Left colon (tissue), 2 donors: Measurements from ENCODE around the gene ZNF112. TPM values are rescaled to one million over a fixed set of nuclear protein-coding genes. Genes with fewer than 3 reads are reported as not detected.
"Not testable (repeated sequence)": the region's sequence is repeated elsewhere in the genome, so short reads cannot be mapped to it uniquely, and the experiment has no call there.

Source experiments
- ATAC-seq: fragments of 200-7000 bp; cut with Tn5 transposase; one replicate; pipeline ENCODE4 v1.9.1; 2020; ENCODE audit warnings: mild to moderate bottlenecking, moderate library complexity
- DNase-seq, 2 donors: peaks; one replicate each; pipeline ENCODE4 v3.0.0-alpha.2; 2020
- intact Hi-C, 2 donors: fragments of 100-400 bp; cut with DNase I in 1 of 2; cut with micrococcal nuclease in 1 of 2; formaldehyde crosslinking; loops; one replicate each; pipeline versions ENCODE4 v1.11.2 to v1.14.0; 2022; cut with DNase I, micrococcal nuclease
- long read RNA-seq: library from polyadenylated mRNA; unstranded; transcript quantifications from one replicate; pipeline ENCODE4 v2.0.0, GENCODE V29; 2021
- total RNA-seq, 2 donors: library from RNA; stranded (reverse); fragmentation: NEBNext Ultra II Directional; extraction: Animal tissue kit (Norgen Biotek cat#: 25700); gene quantifications; one replicate each; pipeline ENCODE4 v1.2.1, GENCODE V29; 2021
- donor health status: DM: no; HTN: no; CAD: no.
- donor health status: DM: yes; HTN: yes; CAD: no.

ZNF112 gene
- total RNA-seq = 1 to 10 TPM; 3.3 to 4.4 TPM
- long read RNA-seq, partial matches to known transcripts = 0 of 2 reads
- long read RNA-seq, other reads (novel, unspliced or antisense) = 1 of 2 reads

- intact Hi-C loops = no loop called here
- DNase-seq = peak; percentile 87 to 94
These were observed at the start of gene ZNF112 for GRCh38 chr19:44356383-44357111. Gene ZNF112, minus strand, starts transcription at chr19:44356680. Its CDS starts 16,141 bp downstream, at chr19:44340539.

GRCh38 chr19:44401139-44402115 lies 44.9 kb upstream of the ZNF112 start, which contains the start of gene ZNF285:
Gene ZNF285, minus strand, starts transcription at chr19:44401608. Its CDS starts 4,395 bp downstream, at chr19:44397213.
- DNase-seq = peak; percentile 92 to 94
- ATAC-seq = peak; percentile 100
- intact Hi-C loops = no loop called here

More at GRCh38 chr19:44356383-44357111, at the start of gene ZNF112:
- peak; percentile 100 for ATAC-seq

DNA sequence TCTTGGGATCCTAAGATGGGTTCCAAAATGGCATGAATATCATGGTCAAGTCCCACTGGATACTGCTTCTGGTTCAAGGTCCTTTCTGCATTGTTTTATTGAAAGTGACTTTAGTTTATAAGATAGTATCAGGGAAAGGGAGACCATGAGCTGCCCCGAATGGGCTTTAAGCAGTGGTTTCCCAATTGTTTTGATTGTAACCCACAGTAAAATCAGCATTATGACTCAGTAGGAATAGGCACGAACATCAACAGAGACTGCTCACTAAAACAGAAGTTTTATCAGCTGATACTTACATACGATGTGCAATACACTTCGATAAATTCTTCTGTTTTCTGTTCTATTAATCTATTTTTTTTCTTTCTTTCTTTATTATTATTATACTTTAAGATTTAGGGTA lies 32.8 kb upstream of the ZNF112 start:
- DNase-seq, ATAC-seq, intact Hi-C loops: not testable (repeated sequence)

DNA sequence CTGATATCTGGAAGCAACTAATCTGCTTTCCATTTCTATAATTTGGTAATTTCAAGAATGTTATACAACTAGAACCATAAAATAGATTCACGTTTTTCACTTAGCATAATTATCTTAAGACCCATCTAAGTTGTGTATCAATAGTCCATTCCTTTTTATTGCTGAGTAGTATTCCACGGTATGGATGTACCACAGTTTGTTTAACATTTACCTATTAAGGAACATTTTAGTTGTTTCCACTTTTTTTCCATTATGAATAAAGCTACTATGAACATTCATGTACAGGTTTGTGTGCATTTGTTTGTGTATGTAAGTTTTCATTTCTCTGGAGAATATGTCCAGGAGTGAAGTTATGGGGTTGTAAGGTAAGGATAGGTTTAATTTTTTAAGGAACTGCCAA lies 18.3 kb upstream of the ZNF112 start:
- DNase-seq = no peak
- intact Hi-C loops = no loop called here
- no peak for ATAC-seq

GRCh38 chr19:44371815-44372480 lies 15.5 kb upstream of the ZNF112 start:
- ATAC-seq (no peak), DNase-seq (no peak)
- intact Hi-C loops = no loop called here

- no peak for DNase-seq
- no peak for ATAC-seq
- intact Hi-C loops = no loop called here
These were observed 10.5 kb upstream of the ZNF112 start for GRCh38 chr19:44367024-44367423.

DNA sequence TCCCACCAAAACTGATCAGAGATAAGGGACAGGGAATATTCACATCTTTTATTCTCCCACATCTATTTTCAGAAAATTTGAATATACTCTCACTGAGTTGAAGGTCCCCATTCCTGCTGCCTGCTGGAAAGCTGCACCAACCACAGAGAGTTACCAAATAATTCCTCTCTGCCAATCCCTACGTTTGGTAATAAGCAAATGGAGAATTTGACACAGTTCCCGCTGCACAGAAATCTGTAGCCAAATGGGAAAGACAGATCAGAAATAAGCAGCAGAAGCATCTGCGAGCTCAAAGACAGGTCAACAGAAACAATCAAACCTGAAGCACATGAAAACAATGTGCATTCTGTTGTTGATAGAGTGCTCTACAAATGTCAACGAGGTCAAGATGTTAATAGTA lies 9.9 kb downstream of the ZNF112 start:
- DNase-seq (no peak), ATAC-seq (no peak)
- intact Hi-C loops = no loop called here

DNA sequence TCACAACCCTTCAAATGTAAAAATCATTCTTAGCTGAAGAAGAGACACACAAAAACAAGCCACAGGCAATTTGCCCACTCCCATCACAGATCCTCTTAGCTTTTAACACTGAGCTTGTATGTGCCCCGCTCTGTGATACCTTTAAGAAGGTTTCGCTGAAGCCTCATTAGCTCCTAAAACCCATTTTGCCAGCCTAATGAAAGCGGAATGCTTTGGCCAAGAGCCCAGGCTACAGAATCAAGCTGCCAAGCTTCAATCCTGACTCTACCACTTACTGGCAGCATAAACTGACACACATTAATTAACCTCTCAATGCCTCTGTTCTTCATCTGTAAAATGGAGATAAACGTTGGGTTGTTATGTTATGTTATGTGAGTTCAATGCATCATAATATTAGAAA lies 10.5 kb downstream of the ZNF112 start:
- intact Hi-C loops = no loop called here
- ATAC-seq (no peak), DNase-seq (no peak)

GRCh38 chr19:44344255-44344654 lies 12.2 kb downstream of the ZNF112 start:
- intact Hi-C loops = no loop called here
- ATAC-seq = no peak

GRCh38 chr19:44341794-44342193 lies 14.7 kb downstream of the ZNF112 start:
- ATAC-seq (no peak), DNase-seq (no peak)
- intact Hi-C loops = no loop called here

More at GRCh38 chr19:44344255-44344654, 12.2 kb downstream of the ZNF112 start:
- DNase-seq = no peak

- intact Hi-C loops, ATAC-seq, DNase-seq: not testable (repeated sequence)
These were observed 21.8 kb downstream of the ZNF112 start for GRCh38 chr19:44334639-44335038.

DNA sequence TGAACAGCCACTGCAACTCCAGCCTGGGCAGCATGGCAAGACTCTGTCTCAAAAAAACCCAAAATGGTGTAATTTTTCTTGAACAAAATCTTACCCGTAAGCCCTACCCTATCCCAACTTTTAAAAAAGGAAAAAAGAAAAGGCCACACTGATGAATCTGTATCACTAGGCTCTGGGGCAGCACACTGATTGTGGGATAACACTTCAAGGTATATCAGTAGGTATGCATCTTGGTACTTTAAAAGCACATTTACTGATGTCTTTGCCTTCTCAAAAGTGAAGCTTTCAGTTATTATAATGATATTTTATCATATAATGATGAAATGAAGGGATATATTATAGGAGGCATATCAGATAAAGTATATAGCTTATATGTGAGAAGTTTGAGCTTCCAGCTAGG lies 24.3 kb downstream of the ZNF112 start:
- intact Hi-C loops = no loop called here
- no peak for ATAC-seq
- DNase-seq = no peak

- DNase-seq (no peak), ATAC-seq (no peak)
- intact Hi-C loops = no loop called here
These were observed 40.6 kb downstream of the ZNF112 start for GRCh38 chr19:44315883-44316282.

- no peak for DNase-seq
- intact Hi-C loops = no loop called here
- ATAC-seq = no peak
These were observed 43.2 kb downstream of the ZNF112 start for GRCh38 chr19:44313231-44313630.

GRCh38 chr19:44308011-44308410 lies 48.5 kb downstream of the ZNF112 start:
- DNase-seq = no peak
- intact Hi-C loops = no loop called here
- ATAC-seq = no peak

DNA sequence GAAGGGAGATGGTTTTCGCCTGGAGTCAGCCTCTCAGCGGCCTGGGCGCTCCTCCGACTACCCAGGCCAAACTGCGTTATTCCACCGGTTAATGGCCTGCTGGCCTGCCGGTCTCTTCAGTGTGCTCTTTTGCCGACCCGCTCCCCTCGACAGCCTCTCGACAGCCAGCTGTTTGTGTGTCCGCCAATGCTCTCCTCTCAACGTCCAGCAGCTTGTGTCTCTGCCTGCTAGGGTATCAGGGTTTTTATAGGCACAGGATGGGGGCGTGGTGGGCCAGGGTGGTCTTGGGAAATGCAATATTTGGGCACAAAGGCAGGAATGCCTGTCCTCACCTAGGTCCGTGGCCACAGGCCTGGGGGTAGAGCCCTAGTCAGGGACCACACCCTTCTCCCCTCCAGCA lies 50.2 kb downstream of the ZNF112 start:
- intact Hi-C loops = no loop called here
- no peak for DNase-seq
- ATAC-seq = no peak

- ATAC-seq (no peak), DNase-seq (no peak)
- intact Hi-C loops = no loop called here
These were observed 51.0 kb downstream of the ZNF112 start for GRCh38 chr19:44305457-44305856.

DNA sequence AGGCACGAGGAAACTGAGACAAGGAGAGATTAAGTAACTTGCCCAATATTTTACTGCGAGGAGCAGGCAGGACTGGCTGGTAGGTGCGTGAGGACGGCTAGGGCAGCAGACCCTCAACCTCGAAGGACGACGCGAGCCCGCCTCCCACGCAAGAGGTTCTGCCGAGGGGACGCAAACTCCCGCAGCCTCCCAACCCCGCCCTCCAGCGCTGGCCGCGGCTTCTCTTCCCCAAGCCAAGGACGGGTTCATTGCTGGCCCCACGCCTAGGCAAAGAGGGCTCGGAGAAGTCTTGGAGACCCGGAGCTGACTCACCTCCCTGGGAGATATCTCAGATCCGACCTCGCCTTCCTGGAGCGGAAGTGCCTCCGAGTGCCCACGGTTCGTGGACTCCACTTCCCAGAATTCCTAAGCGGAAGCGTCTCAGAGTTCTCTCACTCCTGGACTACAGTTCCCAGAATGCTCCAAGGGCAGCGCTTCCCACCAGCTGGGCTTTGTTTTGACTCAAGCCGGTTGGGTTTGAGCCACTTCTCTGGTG lies 51.8 kb downstream of the ZNF112 start, which contains the start of gene ZNF235:
Gene ZNF235, minus strand, starts transcription at position 367 of the 535 bp plus-strand sequence. CDS start 1,621 bp downstream, outside the sequence.
- ATAC-seq (peak; percentile 100), DNase-seq (peak; percentile 86 to 91)
- intact Hi-C loops = no loop called here
